Lung microvascular endothelial cell (primary cell): ENCODE data around the gene DARS2. TPM values are rescaled to one million over a fixed set of nuclear protein-coding genes. Genes with fewer than 3 reads are reported as not detected.
"Not testable (repeated sequence)": the region's sequence is repeated elsewhere in the genome, so short reads cannot be mapped to it uniquely, and the experiment has no call there.

ENCODE experiments used
- DNase-seq, 2 donors: peaks; one replicate each; pipeline versions ENCODE4 v3.0.0 to v3.0.0-alpha.2; 2010; ENCODE audit warnings: low read depth in 2 of 2
- total RNA-seq: library from RNA; depleted of rRNA; stranded (reverse); fragments of >200 nt; gene quantifications from 2 replicates; pipeline ENCODE4 v1.2.1, GENCODE V29; 2014

The DARS2 gene
- total RNA-seq, result 8.9 and 10.2 TPM in 2 replicates

DNA sequence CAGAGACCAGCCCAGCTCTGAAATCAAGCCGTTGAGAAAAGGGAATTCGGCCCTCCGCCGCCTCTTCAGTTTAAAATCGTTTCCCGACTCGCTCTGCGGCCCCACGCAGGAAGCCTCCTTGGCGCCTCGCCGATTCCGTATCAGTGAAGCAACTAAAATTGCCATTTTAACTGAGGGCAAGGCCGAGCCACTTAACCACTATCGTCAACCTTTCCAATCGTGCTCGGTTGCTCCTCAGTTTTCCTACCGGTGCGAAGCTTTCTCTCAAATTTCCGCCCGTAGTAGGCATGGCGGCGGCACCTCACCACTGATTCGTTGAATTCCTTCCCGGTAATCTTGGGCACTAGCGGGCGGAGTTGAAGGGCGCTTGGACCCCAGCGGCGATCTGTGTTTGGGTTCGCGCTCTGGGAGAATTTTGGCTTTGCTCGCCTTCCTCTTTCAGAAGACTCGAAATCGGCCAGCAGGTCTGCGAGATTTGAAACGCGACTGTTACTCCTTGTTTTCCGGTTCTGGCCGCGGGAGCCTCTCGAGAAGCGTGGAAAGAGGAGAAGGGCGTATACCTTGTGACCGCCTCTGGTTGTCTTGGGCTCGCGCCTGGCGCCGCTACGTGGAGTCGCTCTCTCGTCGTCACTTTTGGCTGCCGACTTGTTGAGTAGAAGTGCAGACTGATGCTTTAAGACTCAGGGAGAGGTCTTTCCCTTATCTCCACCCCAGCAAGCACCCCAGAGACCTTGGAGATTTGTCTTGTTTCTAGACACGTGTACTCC lies at the start of gene DARS2, which contains the start of gene CENPL:
Gene DARS2 (plus strand): TSS at position 359 of the 767 bp plus-strand sequence. CDS start 557 bp downstream, outside the sequence.
Gene CENPL (minus strand): TSS at position 569 of the 767 bp plus-strand sequence. CDS start 13,584 bp downstream, outside the sequence.
- peak; percentile 99 for DNase-seq

GRCh38 chr1:173775578-173776226 lies 48.8 kb upstream of the DARS2 start:
- DNase-seq, result no peak

GRCh38 chr1:173779936-173780335 lies 44.5 kb upstream of the DARS2 start:
- no peak for DNase-seq

DNA sequence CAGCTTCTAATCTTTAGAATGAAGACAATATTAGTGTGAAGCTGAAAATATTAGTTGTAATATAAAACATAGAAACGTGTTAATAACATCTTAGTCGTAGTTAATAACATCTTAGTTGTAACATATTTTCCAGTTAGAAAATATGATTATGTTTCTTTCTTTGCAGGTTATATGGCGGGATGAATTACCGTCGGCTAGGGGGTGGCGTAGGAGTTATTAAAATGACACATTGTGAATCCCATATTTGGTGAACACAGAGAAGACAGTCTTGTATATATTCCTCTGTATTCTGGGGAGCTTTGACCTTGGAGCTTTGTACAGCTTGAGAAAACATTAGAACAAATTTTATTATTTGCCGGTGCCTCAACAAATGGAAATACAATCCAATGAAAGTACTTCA lies 39.5 kb upstream of the DARS2 start:
- no peak for DNase-seq

DNA sequence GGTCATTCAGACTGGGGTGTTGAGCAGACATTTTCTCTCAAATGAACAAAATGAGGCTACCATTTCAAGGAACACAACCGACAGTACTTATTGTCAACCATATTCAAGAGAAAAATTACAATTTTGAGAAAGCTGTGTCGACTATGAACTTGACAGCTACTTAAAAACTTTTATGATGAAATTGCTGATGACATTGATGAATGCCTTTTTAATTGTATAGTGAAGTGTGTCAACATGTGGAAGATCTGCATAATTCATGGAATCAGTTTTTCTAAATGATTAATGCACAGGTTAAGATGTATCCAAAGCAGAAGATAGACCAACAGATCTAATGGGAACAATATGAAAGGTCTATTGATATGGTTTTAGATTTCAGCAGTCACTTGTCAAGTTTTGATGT lies 34.6 kb upstream of the DARS2 start:
- DNase-seq, result no peak

DNA sequence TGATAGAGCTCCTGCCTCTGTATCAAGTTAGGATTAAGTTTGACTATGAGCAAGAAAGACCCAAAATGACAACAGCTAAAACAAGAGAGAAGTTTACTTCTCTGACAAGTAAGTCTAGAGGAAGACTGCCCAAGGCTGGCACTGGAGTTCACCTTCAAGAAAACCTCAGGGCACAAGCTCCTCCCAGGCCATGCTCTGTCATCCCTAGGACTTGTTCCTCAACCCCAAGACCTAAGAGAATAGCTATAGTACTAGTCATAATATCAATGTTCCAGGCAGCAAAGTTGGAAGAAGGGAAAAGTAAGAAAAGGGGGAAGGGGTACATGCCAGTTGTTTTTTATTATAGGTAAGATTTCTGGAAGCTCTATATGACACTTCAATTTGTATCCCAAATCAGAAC lies 26.4 kb upstream of the DARS2 start:
- no peak for DNase-seq

DNA sequence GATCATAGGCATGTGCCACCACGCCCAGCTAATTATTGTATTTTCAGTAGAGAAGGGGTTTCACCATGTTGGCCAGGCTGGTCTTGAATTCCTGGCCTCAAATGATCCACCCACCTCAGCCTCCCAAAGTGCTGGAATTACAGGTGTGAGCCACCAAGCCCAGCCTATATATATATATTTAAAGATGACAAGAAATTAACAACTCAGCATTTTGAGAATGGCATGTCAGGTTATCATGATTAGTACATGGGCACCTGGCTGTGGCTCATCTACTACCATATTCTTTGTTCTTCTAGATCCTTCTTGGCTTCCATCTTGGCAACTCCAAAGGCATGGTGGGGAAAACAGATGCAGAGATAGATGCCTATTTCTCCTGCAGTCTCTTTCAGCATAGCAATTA lies 24.5 kb upstream of the DARS2 start:
- DNase-seq, result not testable (repeated sequence)

DNA sequence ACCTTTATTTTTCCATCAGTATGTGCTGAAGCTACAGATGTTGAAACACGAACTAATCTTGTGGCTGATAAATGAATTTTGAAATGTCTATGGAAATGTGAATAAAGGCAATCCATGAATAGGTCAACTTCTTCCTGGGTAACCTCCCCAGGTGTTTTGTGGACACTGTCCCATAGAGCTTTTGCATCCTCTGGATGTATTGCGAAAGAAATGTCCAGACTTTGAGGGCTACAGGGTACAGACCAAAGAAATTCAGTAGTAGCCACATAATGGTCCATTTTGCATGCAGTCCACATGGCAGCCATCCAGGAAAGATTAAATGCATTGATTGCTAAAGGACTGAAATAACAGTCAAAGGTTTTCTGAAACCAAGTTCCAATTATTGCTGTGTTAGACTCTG lies 21.5 kb upstream of the DARS2 start:
- DNase-seq, result peak in 1 of 2 donors; percentile 13

DNA sequence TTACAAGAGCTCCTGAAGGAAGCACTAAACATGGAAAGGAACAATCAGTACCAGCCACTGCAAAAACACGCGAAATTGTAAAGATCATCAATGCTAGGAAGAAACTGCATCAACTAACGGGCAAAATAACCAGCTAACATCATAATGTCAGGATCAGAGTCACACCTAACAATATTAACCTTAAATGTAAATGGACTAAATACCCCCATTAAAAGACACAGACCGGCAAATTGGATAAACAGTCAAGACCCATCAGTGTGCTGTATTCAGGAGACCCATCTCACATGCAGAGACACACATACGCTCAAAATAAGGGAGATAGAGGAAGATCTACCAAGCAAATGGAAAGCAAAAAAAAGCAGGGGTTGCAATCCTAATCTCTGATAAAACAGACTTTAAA lies 10.8 kb upstream of the DARS2 start:
- DNase-seq, result not testable (repeated sequence)

- DNase-seq, result no peak
These were observed 6.0 kb upstream of the DARS2 start for GRCh38 chr1:173818459-173818858.

DNA sequence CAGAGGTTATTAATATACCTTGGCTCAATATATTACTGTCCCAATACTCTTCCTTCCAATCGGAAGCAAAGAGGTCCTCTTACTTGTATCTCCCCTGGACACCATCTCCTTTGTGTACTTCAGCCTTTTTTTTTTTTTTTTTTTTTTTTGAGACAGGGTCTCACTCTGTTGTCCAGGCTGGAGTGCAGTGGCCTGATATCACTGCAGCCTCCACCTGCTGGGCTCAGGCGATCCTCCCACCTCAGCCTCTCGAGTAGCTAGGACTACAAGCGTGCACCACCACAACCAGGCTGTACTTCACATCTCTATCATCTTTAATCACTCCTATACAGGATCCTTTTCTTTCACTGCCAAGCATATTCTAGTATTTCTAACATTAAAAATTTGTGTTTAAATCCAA lies 2.8 kb upstream of the DARS2 start:
- no peak for DNase-seq

- DNase-seq, result no peak
These were observed 625 bp upstream of the DARS2 start for GRCh38 chr1:173823781-173824314.

- no peak for DNase-seq
These were observed 3.1 kb downstream of the DARS2 start for GRCh38 chr1:173827611-173828010.

DNA sequence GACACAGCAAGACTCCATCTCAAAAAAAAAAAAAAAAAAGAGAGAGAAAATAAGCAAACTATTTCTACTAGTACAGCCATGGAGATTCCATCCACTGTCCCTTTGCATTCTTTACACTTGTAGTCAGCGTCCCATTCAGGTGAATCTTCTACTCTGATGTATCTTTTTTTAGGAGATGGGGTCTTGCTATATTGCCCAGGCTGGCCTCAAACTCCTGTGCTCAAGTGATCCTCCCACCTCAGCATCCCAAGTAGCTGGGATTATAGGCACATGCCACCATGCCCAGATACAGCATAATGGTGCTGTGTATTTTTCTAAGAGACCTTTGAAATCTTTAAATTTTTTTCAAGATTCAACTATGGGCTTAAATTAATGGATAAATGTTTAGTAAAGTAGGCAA lies 8.3 kb downstream of the DARS2 start:
- DNase-seq, result no peak

DNA sequence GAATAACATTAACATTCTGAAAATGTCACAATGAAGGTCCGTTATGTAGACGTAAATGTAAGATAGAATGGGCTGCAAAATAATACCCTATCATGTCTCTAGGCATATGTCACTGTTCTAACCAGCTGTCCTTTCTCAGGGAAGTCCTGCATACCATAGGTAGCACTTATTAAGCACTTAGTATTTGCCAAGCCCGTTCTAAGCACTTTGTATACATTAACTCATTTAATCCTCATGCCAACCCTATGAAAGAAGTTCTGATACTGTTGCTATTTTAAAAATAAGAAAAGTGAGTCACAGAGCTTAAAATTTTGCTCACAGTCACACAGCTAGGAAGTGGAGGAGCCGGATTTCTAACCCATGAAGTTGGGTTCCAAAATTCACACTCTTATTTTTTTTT lies 27.6 kb downstream of the DARS2 start:
- no peak for DNase-seq

GRCh38 chr1:173853074-173853473 lies 28.6 kb downstream of the DARS2 start:
- peak in 1 of 2 donors; percentile 95 for DNase-seq

GRCh38 chr1:173856014-173856413 lies 31.5 kb downstream of the DARS2 start:
- DNase-seq, result no peak

DNA sequence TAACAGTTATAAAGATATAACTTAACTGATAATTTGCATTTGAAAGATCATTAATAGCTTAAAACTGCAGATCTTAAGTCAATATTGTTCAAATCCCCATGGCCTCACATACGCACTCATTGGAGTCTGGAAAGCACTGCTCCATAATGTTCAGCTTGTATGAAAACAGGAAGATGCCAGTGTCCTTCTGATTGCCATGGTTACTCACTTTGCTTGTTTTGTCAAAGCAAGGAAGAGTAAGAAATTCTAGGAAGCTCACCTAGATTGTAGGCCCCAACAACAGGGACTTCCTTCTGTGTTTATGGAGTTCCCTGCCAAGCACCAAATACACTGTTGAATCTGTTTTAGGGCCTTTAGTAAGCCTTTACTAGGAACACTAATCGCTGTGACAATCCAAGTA lies 32.4 kb downstream of the DARS2 start:
- peak; percentile 65 to 68 for DNase-seq

GRCh38 chr1:173857363-173857917 lies 33.0 kb downstream of the DARS2 start:
- DNase-seq, result no peak

DNA sequence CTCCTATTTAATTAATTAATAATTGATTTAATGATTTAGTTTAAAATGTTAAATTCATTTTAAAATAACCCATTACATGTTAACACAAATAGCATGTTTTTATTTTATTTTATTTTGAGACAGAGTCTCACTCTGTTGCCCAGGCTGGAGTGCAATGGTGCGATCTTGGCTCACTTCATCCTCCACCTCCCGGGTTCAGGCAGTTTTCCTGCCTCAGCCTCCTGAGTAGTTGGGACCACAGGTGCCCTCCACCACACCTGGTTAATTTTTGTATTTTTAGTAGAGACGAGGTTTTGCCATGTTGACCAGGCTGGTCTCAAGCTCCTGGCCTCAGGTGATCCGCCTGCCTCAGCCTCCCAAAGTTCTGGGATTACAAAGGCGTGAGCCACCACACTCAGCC lies 35.1 kb downstream of the DARS2 start:
- not testable (repeated sequence) for DNase-seq

- DNase-seq, result no peak
These were observed 35.6 kb downstream of the DARS2 start for GRCh38 chr1:173860065-173860464.

DNA sequence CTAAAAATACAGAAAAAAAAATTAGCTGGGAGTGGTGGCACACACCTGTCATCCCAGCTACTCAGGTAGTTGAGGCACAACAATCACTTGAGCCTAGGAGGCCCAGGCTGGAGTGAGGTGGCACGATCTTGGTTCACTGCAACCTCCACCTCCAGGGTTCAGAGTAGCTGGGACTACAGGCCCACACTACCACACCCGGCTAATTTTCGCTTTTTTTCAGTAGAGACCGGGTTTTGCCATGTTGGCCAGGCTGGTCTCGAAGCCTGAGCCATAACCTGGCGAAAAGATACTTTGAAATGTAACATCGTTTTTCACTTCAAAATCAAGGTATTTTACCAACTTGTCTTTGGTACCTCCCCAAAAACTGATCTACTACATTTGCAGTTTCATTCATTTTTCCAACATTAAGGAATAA lies 37.3 kb downstream of the DARS2 start:
- no peak for DNase-seq
